Breast epithelium (tissue), 3 donors: ENCODE results near the gene FAAP100.

Source experiments
- POLR2A ChIP-seq: fragments of 450-650 bp; IDR thresholded peaks from one replicate; pipeline ENCODE4 v1.6.1; 2016; ENCODE audit warnings: antibody characterized with exemption, mild to moderate bottlenecking, moderate library complexity
- TF ChIP-seq, protein P1 (sequence below), 3 donors: fragments of 450-650 bp; IDR thresholded peaks; one replicate each; pipeline ENCODE4 v1.5.1; 2016 to 2017; ENCODE audit warnings: antibody characterized with exemption in 3 of 3, mild to moderate bottlenecking in 3 of 3, moderate library complexity in 3 of 3

GRCh38 chr17:81503619-81504018 lies 48.5 kb downstream of the FAAP100 start:
- TF ChIP-seq, protein P1, sequence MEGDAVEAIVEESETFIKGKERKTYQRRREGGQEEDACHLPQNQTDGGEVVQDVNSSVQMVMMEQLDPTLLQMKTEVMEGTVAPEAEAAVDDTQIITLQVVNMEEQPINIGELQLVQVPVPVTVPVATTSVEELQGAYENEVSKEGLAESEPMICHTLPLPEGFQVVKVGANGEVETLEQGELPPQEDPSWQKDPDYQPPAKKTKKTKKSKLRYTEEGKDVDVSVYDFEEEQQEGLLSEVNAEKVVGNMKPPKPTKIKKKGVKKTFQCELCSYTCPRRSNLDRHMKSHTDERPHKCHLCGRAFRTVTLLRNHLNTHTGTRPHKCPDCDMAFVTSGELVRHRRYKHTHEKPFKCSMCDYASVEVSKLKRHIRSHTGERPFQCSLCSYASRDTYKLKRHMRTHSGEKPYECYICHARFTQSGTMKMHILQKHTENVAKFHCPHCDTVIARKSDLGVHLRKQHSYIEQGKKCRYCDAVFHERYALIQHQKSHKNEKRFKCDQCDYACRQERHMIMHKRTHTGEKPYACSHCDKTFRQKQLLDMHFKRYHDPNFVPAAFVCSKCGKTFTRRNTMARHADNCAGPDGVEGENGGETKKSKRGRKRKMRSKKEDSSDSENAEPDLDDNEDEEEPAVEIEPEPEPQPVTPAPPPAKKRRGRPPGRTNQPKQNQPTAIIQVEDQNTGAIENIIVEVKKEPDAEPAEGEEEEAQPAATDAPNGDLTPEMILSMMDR (IDR thresholded peaks at IDR 0.05), result no peak
- no peak for TF ChIP-seq POLR2A
